Mucosa of rectum (tissue), 2 donors: Measurements from ENCODE around the gene RIPK1.
"Not testable (repeated sequence)": the region's sequence is repeated elsewhere in the genome, so short reads cannot be mapped to it uniquely, and the experiment has no call there.

Experiments
- H3K27ac ChIP-seq, 2 donors: one replicate each; pipeline ENCODE4 v1.7.0; 2013; ENCODE audit warnings: inconsistent platforms in 2 of 2, low read depth in 2 of 2, low read length in 2 of 2
- H3K27me3 ChIP-seq, 2 donors: one replicate each; pipeline ENCODE4 v1.7.0; 2013; ENCODE audit warnings: low read length in 2 of 2; ENCODE audit not compliant: control insufficient read depth in 2 of 2, insufficient read depth in 2 of 2
- H3K36me3 ChIP-seq, 2 donors: one replicate each; pipeline ENCODE4 v1.7.0; 2013; ENCODE audit warnings: low read length in 2 of 2; ENCODE audit not compliant: control insufficient read depth in 2 of 2, insufficient read depth in 2 of 2
- H3K4me1 ChIP-seq, 2 donors: one replicate each; pipeline ENCODE4 v1.7.0; 2013; ENCODE audit warnings: low read length in 2 of 2, mild to moderate bottlenecking in 1 of 2; ENCODE audit not compliant: control insufficient read depth in 2 of 2, insufficient read depth in 2 of 2
- H3K4me3 ChIP-seq, 2 donors: one replicate each; pipeline ENCODE4 v1.7.0; 2013; ENCODE audit warnings: low read length in 2 of 2
- H3K9ac ChIP-seq, 2 donors: one replicate each; pipeline ENCODE4 v1.7.0; 2013; ENCODE audit warnings: low read length in 2 of 2, low read depth in 1 of 2, mild to moderate bottlenecking in 1 of 2
- H3K9me3 ChIP-seq, 2 donors: one replicate each; pipeline ENCODE4 v1.7.0; 2013; ENCODE audit warnings: low read length in 2 of 2; ENCODE audit not compliant: control insufficient read depth in 2 of 2
- donor health status: healthy.
- donor health status: Normal muscosa, but diverticular disease.

Gene RIPK1

DNA sequence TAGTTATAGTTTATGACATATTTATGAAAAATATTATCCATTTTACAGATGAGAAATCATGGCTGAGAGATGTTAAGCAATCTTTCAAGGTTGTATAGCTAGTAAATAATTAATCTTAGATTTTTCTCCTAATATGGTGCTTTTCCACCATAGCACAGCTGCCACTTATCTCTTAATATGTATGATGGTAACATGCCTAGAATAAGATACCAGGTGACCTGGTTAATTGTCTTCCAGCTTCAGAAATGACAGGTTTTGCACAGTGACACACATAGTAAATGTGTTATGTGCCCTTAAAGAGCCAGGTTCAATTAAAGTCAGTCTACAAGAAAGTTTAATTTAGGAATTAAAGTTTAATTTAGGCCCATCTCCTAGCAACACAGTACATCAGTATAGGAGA, 74.2 kb downstream of the RIPK1 start:
- H3K4me3 ChIP-seq, result no peak overlapping the region
- H3K4me1 ChIP-seq, result peaks cover 10 to 12% of the 10 kb centered on the region in 2 donors
- no peak overlapping the region for H3K9ac ChIP-seq
- peaks cover 3 to 9% of the 10 kb centered on the region in 2 donors for H3K36me3 ChIP-seq
- H3K27me3 ChIP-seq, result no peaks in the 10 kb centered on the region
- no peak overlapping the region for H3K27ac ChIP-seq
- H3K9me3 ChIP-seq, result no peaks in the 10 kb centered on the region

DNA sequence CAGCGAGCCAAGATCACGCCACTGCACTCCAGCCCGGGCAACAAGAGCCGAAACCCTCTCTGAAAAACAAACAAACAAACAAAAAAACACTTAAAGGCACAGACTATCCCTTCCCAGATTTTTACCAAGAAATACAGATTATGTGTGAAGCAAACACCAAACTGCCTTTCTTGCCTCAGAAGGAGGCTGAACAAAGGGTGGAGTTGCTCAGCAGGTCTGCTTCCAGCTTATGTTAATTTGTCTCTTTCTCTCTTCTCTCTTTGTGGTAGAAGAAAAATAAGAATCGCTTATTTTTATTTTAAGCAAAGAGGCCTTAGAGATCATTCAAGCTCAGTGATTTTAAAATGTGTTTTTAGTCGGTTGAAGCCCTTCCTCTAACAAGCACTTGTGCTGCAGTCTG, 74.9 kb downstream of the RIPK1 start:
- H3K4me1 ChIP-seq, result peaks cover 10 to 12% of the 10 kb centered on the region in 2 donors
- no peak overlapping the region for H3K27ac ChIP-seq
- peaks cover 3 to 9% of the 10 kb centered on the region in 2 donors for H3K36me3 ChIP-seq
- H3K4me3 ChIP-seq, result no peak overlapping the region
- no peaks in the 10 kb centered on the region for H3K9me3 ChIP-seq
- H3K9ac ChIP-seq, result no peak overlapping the region
- no peaks in the 10 kb centered on the region for H3K27me3 ChIP-seq

DNA sequence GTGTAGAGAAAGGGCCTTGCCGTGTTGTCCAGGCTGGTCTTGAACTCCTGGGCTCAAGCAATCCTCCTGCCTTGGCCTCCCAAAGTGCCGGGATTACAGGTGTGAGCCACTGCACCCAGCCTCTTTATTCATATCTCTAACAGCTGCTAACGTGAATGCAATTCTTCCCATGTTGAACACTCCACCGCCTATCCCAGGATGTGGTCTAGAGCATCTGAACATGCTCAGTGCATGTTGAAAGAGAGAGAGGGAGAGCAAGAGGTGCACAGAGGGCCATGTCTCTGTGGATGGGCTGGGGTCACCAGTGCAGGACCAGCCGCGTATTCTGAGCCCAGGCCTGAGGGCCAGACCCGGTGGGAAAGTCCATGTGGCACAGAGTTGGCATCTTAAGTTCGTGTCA, 76.3 kb downstream of the RIPK1 start:
- Histone ChIP-seq H3K4me3 (no peak overlapping the region), H3K9me3 (no peaks in the 10 kb centered on the region), H3K9ac (no peak overlapping the region), H3K27me3 (no peaks in the 10 kb centered on the region), H3K4me1 (peaks cover 2 to 3% of the 10 kb centered on the region in 2 donors), H3K27ac (no peak overlapping the region), H3K36me3 (peaks cover 3 to 9% of the 10 kb centered on the region in 2 donors)

DNA sequence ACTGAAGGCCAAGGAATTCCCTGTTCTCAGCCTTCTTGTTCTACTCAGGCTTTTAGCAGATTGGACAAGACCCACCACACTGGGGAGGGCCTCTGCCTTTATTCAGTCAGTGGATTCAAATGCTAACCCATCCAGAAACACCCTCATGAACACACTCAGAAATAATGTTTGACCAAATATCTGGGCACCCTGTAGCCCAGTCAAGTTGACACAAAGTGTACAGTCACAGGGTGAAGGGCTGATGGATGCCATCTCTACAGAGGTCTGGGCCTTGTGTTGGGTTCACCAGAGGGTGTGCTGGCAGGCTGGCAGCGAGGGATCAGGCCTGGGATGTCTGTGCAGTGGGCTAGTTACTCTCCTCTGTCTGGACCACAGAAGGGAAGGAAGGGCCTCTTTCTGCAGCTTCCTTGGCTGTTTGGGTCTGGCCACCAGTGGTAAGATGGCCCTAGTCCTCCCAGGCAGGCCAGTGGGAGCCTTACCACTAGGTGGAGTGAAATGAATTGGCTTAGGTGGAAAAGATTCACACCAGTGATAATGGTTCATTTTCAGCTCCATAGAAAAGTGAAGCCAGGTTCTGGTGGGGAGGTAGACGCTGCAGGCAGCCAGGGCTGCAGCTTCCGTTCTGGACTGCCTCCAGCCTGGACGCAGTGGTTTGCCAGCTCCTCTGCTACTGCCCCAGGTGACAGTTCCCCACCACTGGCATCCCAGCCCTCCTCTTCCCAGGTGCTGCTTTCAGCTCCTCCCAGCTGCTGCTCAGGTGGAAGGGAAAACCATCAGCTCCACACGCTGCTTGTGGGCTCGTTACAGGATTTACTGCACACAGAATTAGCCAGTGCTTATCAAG, 79.8 kb downstream of the RIPK1 start:
- Histone ChIP-seq H3K27me3 (no peaks in the 10 kb centered on the region), H3K9me3 (no peaks in the 10 kb centered on the region), H3K27ac (no peak overlapping the region), H3K9ac (no peak overlapping the region), H3K4me1 (no peaks in the 10 kb centered on the region), H3K4me3 (no peak overlapping the region), H3K36me3 (peaks cover 3 to 8% of the 10 kb centered on the region in 2 donors)

DNA sequence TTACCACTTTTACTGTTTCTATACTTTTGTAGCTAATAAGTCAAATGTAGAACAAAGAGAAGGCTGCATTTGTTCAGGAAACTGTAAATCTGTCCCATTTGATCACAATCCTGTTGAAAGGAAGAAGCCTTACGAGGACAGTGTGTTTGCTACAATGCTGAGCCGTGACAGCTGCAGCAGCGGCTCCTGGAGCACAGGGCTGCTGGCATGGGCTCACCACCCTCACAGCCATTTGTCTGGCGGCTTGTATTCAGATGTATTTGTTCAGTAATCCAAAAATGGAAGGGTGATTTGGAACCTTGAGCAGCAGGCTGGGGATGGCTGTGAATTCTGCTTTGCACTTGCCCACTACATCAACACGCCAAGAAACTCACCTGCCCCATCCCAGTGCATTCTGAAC, 83.4 kb downstream of the RIPK1 start:
- H3K4me3 ChIP-seq, result no peak overlapping the region
- H3K27me3 ChIP-seq, result no peaks in the 10 kb centered on the region
- H3K4me1 ChIP-seq, result peaks cover 2 to 4% of the 10 kb centered on the region in 2 donors
- no peak overlapping the region for H3K9ac ChIP-seq
- no peak overlapping the region for H3K27ac ChIP-seq
- H3K36me3 ChIP-seq, result peaks cover 0 to 5% of the 10 kb centered on the region in 2 donors
- no peaks in the 10 kb centered on the region for H3K9me3 ChIP-seq

DNA sequence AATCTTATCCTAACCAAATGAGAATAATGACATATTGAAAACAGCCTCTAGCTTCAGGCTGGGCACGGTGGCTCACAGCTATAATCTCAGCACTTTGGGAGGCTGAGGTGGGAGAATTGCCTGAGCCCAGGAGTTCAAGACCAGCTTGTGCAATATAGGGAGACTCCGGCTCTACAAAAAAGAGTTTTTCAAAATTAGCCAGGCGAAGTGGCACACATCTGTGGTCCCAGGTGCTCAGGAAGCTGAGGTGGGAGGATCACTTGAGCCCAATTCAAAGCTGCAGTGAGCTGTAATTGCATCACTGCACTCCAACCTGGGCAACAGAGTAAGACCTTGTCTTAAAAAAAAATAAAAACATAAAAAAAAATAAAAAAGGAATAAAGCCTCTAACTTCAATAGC, 84.4 kb downstream of the RIPK1 start:
- Histone ChIP-seq H3K36me3 (peaks cover 0 to 3% of the 10 kb centered on the region in 2 donors), H3K27ac (no peak overlapping the region), H3K9ac (no peak overlapping the region)

DNA sequence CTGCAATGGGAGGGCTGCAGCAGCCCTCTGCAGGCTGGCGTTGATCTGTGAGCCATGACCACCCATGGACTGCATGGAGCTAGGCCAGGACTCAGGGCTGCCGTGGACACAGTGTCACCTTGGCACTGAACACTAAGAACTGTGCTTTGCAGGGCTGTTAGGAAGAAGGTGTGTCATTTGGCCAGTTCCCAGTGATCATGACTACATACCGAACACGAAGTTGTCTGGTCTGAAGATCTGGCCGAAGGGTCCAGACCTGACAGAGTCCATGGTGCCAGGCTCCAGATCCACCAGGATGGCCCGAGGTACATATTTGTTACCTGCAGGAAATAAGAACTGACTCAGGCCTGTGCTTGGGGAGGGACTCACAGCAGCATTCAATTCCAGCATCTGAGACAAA, 87.1 kb downstream of the RIPK1 start:
- H3K9me3 ChIP-seq, H3K9ac ChIP-seq, H3K36me3 ChIP-seq, H3K27ac ChIP-seq, H3K4me3 ChIP-seq, H3K27me3 ChIP-seq: not testable (repeated sequence)
- peaks cover 19 to 20% of the 10 kb centered on the region in 2 donors for H3K4me1 ChIP-seq

More for the DNA sequence above, 84.4 kb downstream of the RIPK1 start:
- Histone ChIP-seq H3K4me1 (peaks cover 6% of the 10 kb centered on the region in 2 donors), H3K4me3 (no peak overlapping the region), H3K9me3 (no peaks in the 10 kb centered on the region), H3K27me3 (no peaks in the 10 kb centered on the region)

DNA sequence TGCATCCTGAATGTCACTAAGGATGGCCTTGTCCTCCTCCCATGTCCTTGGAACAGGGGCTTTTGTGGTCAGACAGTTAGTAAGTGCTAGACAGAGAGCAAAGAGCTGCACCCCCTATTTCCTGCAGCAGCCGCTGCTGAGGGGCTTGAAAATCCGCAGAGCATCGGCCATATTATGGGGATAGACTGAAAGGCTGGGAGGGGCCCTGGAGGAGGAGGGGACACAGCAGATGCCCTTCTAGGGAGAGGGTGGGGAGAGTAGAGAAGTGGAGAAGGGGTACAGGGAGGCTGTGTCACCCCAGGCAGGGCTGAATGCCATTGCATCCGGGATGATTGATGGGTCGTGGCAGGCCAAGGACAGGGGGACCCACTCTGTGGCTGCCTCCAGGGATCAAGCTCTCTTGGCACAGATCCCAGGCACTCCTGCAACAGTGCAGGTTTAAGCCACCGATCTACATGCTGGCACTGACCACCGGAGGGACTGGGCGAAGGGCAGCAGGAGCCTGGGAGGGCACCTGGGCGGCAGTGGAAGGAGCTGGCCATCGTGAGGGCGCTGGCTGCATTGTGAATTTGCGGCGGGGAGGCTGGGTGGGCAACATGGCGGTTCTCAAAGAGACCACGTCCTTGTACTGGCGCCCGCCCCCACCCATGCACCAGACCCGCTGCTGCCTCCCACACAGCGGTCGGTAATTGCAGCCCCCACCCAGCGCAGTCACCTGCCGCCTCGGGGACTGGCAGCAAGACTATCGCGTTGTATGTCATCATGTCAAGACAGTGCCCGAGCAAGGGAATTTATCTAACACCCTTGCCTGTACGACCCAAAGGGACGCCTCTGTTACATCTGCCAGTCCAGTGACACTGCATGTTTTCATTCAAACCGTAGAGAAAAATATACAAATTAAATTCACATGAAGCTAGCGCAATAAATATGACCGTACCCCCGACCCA, 88.2 kb downstream of the RIPK1 start:
- H3K36me3 ChIP-seq, H3K27me3 ChIP-seq, H3K9me3 ChIP-seq: not testable (repeated sequence)
- Histone ChIP-seq H3K4me3 (peak overlapping the region; percentile 78 to 84), H3K27ac (peak overlapping the region; percentile 80 to 91), H3K4me1 (peaks cover 19 to 20% of the 10 kb centered on the region in 2 donors), H3K9ac (peak overlapping the region; percentile 74 to 89)

DNA sequence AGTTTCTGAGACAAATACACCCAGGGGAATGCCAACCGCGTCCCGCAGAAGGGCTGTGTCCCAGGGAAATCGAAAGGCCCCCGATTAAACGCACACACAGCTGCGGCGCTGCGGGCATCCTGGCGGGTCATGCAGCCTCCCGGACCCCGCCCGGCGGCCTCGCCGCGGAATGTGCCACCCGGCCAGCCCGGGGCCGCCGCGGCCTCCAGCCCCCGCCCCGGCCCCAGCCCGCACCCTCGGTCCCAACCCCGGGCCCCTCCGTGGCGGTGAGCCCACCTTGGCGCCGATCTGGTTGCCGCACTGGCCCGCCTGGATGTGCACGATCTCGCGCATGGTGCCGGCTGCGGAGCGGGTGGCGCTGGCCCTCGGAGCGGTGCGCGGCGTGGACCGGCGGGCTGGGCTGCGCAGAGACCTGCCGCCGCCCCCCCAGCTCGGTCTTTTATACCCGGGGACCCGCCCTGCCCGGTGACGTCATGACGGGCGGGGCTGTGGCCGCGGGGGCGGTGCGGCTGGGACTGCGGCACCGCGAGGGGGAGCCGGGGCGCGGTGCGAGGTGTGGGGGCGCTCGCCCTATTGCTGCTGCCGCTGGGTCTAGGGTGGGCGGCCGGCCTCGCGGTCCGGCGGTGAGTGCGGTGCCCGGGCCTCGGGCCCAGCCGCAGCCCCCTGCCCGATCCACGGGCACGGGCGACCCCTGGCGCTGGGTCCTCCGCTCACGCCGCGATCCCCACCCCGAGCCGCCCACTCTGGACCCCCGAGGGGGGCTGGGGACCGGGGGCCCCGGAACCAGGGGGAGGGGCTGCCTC, 89.0 kb downstream of the RIPK1 start, which contains the start of gene TUBB2A:
Gene TUBB2A (minus strand): TSS at position 414 of the 803 bp plus-strand sequence. CDS start 81 bp downstream, at position 333.
- Histone ChIP-seq H3K27ac (peak within 1 kb of the TSS; percentile 80 to 91), H3K27me3 (no peaks in the 10 kb centered on the region), H3K9ac (peak within 1 kb of the TSS; percentile 75 to 89), H3K4me3 (peak within 1 kb of the TSS; percentile 78 to 84), H3K9me3 (no peaks in the 10 kb centered on the region), H3K4me1 (peaks cover 19 to 20% of the 10 kb centered on the region in 2 donors), H3K36me3 (peaks cover 0 to 3% of the 10 kb centered on the region in 2 donors)
